ENCODE data around the gene MFGE8. TPM values are rescaled to one million over a fixed set of nuclear protein-coding genes. Genes with fewer than 3 reads are reported as not detected.
A peak's percentile ranks its signal among the peaks of the same experiment; 100 is the strongest.

MFGE8 gene
- total RNA-seq, 1 donor from 2014 or later = 113 TPM

- Mint-ChIP-seq H3K27ac (ENCODE audit: unreplicated experiment) (peak overlapping the region; percentile 90), H3K4me1 (peaks cover 36% of the 10 kb centered on the region), H3K9me3 (no peaks in the 10 kb centered on the region), H3K36me3 (ENCODE audit: low read depth) (peaks cover 9% of the 10 kb centered on the region), H3K27me3 (ENCODE audit: low read depth) (no peaks in the 10 kb centered on the region), H3K4me3 (peak overlapping the region; percentile 90)
- TF ChIP-seq CTCF (conservative IDR thresholded peaks at IDR 0.05) = no peak
- peak; percentile 19 for DNase-seq (ENCODE audit: low read depth, low spot score)
Measured at GRCh38 chr15:88912500-88912921, 668 bp downstream of the MFGE8 start.

GRCh38 chr15:88911766-88912118, 1.4 kb downstream of the MFGE8 start:
- H3K27me3 Mint-ChIP-seq (ENCODE audit: low read depth) = no peaks in the 10 kb centered on the region
- H3K27ac Mint-ChIP-seq (ENCODE audit: unreplicated experiment) = no peak overlapping the region
- H3K36me3 Mint-ChIP-seq (ENCODE audit: low read depth) = peaks cover 9% of the 10 kb centered on the region
- no peaks in the 10 kb centered on the region for H3K9me3 Mint-ChIP-seq
- DNase-seq (ENCODE audit: low read depth, low spot score) = no peak
- peak overlapping the region; percentile 90 for H3K4me3 Mint-ChIP-seq
- H3K4me1 Mint-ChIP-seq = peaks cover 36% of the 10 kb centered on the region
- TF ChIP-seq CTCF (conservative IDR thresholded peaks at IDR 0.05) = no peak

GRCh38 chr15:88909956-88910831, 3.0 kb downstream of the MFGE8 start:
- DNase-seq (ENCODE audit: low read depth, low spot score) = no peak
- Mint-ChIP-seq H3K4me3 (peak overlapping the region; percentile 79), H3K9me3 (no peaks in the 10 kb centered on the region), H3K27me3 (ENCODE audit: low read depth) (no peaks in the 10 kb centered on the region), H3K4me1 (peaks cover 38% of the 10 kb centered on the region), H3K27ac (ENCODE audit: unreplicated experiment) (no peak overlapping the region), H3K36me3 (ENCODE audit: low read depth) (peaks cover 14% of the 10 kb centered on the region)
- TF ChIP-seq CTCF (conservative IDR thresholded peaks at IDR 0.05) = no peak

GRCh38 chr15:88908697-88909621, 4.2 kb downstream of the MFGE8 start:
- H3K36me3 Mint-ChIP-seq (ENCODE audit: low read depth) = peaks cover 16% of the 10 kb centered on the region
- no peak overlapping the region for H3K27ac Mint-ChIP-seq (ENCODE audit: unreplicated experiment)
- peak overlapping the region; percentile 71 for H3K4me3 Mint-ChIP-seq
- TF ChIP-seq CTCF (conservative IDR thresholded peaks at IDR 0.05) = no peak
- no peaks in the 10 kb centered on the region for H3K27me3 Mint-ChIP-seq (ENCODE audit: low read depth)
- no peaks in the 10 kb centered on the region for H3K9me3 Mint-ChIP-seq
- DNase-seq (ENCODE audit: low read depth, low spot score) = no peak
- peaks cover 45% of the 10 kb centered on the region for H3K4me1 Mint-ChIP-seq

GRCh38 chr15:88908123-88908522, 5.1 kb downstream of the MFGE8 start:
- DNase-seq (ENCODE audit: low read depth, low spot score) = no peak
- no peak for TF ChIP-seq CTCF (conservative IDR thresholded peaks at IDR 0.05)
- peaks cover 16% of the 10 kb centered on the region for H3K36me3 Mint-ChIP-seq (ENCODE audit: low read depth)
- H3K4me1 Mint-ChIP-seq = peaks cover 38% of the 10 kb centered on the region
- H3K27ac Mint-ChIP-seq (ENCODE audit: unreplicated experiment) = peak overlapping the region; percentile 94
- H3K4me3 Mint-ChIP-seq = no peak overlapping the region
- no peaks in the 10 kb centered on the region for H3K9me3 Mint-ChIP-seq
- H3K27me3 Mint-ChIP-seq (ENCODE audit: low read depth) = no peaks in the 10 kb centered on the region

All from neural crest cell (in vitro differentiated cells).